Mammary epithelial cell (primary cell): ENCODE measurements around the gene SLC45A1.

Source experiments
- EZH2 ChIP-seq: IDR thresholded peaks from 2 replicates; pipeline ENCODE4 v1.6.1; 2012; ENCODE audit warnings: low read length, inconsistent platforms, borderline replicate concordance
- TF ChIP-seq, protein P1 (sequence below), 2 donors: IDR thresholded peaks in 1 of 2; conservative IDR thresholded peaks in 1 of 2; 2 replicates each; pipeline ENCODE4 v1.5.1; 2011 to 2012; ENCODE audit warnings: inconsistent platforms in 2 of 2, low read length in 2 of 2, mild to moderate bottlenecking in 2 of 2, control low read depth in 1 of 2, low read depth in 1 of 2; ENCODE audit not compliant: insufficient read depth in 1 of 2; ENCODE audit errors: extremely low read depth in 1 of 2

DNA sequence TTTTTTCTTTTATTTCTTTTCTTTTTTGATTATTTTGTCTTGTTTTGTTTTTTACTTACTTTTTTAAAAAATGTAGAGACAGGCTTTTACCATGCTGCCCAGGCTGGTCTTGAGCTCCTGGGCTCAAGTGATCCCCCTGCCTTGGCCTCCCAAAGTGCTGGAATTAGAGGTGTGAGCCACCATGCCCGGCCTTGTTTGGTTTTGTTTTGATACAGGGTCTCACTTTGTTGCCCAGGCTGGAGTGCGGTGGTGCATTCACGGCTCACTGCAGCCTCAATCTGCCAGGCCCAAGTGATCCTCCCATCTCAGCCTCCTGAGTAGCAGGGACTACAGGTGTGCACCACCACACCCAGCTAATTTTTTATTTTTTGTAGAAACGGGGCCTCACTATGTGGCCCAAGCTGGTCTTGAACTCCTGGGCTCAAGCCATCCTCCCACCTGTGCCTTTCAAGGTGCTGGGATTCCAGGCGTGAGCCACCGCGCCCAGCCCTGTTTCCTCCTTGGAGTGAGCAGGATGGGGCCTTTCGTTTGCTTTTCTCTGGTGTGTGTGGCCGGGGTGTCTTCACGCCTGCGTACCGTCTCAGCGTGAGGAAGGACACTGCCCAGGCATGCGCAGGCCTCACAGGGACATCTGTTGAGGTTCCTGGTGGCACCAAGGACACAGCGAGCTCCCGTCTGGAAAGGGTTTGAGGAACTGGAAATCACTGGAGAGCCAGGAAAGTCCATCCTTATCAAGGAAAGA lies 15.5 kb downstream of the SLC45A1 start:
- TF ChIP-seq, protein P1, sequence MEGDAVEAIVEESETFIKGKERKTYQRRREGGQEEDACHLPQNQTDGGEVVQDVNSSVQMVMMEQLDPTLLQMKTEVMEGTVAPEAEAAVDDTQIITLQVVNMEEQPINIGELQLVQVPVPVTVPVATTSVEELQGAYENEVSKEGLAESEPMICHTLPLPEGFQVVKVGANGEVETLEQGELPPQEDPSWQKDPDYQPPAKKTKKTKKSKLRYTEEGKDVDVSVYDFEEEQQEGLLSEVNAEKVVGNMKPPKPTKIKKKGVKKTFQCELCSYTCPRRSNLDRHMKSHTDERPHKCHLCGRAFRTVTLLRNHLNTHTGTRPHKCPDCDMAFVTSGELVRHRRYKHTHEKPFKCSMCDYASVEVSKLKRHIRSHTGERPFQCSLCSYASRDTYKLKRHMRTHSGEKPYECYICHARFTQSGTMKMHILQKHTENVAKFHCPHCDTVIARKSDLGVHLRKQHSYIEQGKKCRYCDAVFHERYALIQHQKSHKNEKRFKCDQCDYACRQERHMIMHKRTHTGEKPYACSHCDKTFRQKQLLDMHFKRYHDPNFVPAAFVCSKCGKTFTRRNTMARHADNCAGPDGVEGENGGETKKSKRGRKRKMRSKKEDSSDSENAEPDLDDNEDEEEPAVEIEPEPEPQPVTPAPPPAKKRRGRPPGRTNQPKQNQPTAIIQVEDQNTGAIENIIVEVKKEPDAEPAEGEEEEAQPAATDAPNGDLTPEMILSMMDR (conservative IDR thresholded peaks at IDR 0.05 in 1 of 2, IDR thresholded peaks at IDR 0.05 in 1 of 2; ENCODE audit: extremely low read depth in 1 of 2, insufficient read depth in 1 of 2, low read depth in 1 of 2, low read length in 2 of 2) = no peak
- TF ChIP-seq EZH2 = no peak
